HG03439 (cell line): ENCODE measurements around the gene FHIP2A.
"Not testable (repeated sequence)": the region's sequence is repeated elsewhere in the genome, so short reads cannot be mapped to it uniquely, and the experiment has no call there.

Experiments
- ATAC-seq: cut with Tn5 transposase; IDR thresholded peaks from one replicate; pipeline ENCODE4 v1.9.1; 2021; ENCODE audit warnings: mild to moderate bottlenecking, moderate library complexity; ENCODE audit not compliant: unreplicated experiment

FHIP2A gene

DNA sequence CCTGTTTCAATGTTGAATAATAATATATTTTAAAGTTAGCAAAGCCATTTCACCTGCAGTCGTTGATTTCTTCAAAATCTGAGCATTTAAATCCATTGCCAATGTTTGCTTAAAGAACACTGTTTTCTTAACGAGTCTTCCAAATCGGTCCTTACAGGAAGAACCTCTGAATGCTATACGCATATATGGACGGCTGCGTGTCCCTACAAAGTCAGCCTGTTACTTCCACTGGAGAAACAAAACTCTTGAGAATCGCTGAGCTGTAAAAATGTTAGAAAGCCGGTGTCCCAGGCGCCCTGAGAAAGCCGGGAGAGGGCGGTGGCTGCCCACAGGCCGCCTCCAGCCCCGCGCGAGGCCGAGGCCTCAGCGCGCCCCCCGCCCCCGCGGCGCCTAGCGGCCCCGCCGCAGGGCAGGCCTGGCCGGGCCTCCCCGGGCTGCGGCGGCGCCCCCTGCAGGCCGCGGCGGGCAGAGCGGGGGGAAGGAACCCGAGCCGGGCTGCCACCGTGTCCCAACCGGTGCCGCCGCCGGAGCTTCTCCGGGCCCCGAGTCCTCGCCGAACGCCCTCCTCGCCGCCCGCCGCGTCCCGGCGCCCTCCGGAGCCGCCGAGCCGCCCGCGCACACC lies at the start of gene FHIP2A:
Gene FHIP2A (plus strand): TSS at position 488 of the 622 bp plus-strand sequence. CDS start 299 bp downstream, outside the sequence.
- peak; percentile 72 for ATAC-seq

- ATAC-seq = no peak
Observed at GRCh38 chr10:114772496-114773196, 48.9 kb upstream of the FHIP2A start.

DNA sequence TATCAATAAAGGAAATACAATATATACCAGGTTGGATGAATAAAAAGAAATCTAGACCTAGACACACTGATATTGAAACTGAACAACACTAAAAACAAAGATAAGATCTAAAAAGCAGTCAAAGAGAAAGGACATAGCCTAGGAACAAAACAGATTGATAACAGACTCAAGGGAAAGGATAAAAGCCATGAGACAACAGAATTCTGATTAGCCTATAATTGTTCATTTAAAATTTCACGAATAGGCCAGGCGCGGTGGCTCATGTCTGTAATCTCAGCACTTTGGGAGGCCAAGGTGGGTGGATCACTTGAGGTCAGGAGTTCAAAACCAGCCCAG lies 48.4 kb upstream of the FHIP2A start:
- ATAC-seq = no peak

DNA sequence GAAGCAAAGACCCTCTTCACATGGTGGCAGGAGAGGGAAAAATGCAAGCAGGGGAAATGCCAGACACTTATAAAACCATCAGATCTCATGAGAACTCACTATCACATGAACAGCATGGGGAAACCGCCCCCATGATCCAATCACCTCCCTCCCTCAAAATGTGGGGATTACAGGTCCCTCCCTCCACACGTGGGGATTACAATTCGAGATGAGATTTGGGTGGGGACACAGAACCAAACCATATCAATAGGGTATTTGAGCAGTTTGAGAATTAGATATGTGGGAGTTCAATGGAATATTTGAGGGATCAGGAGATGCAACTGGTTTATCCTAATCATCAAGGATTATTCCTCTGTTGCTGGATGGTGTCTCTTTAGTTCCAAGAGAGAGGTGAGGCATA lies 46.5 kb upstream of the FHIP2A start:
- not testable (repeated sequence) for ATAC-seq

DNA sequence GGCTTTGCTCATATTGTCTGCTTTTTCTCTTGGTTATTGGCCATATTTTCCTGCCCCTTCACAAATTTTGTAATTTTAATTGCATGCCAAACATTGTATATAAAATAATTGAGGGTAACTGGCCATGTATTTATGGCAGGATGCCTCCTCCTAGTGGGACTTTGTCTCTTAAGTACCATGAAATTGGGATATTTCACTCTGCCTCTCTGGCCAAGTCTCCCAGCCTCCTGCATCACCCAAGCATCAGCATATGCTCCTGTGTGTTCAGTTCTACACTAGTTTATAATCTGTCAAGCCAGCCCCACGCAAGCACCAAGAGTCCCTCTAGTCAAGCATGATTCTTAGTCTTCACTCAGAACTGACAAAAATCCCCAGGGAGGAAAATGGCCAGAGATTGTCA lies 44.2 kb upstream of the FHIP2A start:
- ATAC-seq = no peak

GRCh38 chr10:114779803-114780576 lies 41.6 kb upstream of the FHIP2A start:
- no peak for ATAC-seq

DNA sequence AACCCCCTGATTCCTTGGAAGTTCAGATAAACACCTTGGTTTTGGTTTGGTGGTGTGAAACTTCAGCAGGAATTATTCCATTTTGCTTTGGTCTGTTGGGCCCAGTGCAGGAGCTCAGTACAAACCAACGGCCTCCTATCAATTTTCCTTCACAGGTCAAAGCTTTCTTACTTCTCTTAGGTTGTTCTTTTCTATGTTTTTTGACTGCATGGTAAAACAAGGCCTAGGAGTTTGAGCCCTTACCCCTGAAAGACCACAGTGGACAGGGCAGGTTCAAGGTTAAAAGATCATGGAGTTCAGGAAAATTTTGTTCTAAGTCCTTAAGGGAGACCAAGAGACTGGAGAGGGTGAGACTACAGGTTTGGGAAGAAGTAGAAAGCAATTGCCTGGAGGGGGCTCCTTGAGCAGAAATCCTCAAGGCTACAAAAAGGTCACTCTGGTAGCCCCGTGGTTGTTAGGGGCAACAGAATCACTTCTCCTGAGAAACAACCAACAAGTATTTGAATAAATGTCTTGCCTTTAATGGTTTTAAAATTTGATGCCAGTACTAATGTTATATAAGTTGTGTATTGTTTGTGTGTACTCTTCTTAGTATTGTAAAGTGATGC lies 40.9 kb upstream of the FHIP2A start:
- ATAC-seq = no peak

GRCh38 chr10:114782666-114783065 lies 38.9 kb upstream of the FHIP2A start:
- no peak for ATAC-seq

- no peak for ATAC-seq
Observed at GRCh38 chr10:114783686-114784085, 37.9 kb upstream of the FHIP2A start.

- not testable (repeated sequence) for ATAC-seq
Observed at GRCh38 chr10:114786492-114786891, 35.1 kb upstream of the FHIP2A start.

GRCh38 chr10:114787131-114787530 lies 34.4 kb upstream of the FHIP2A start:
- not testable (repeated sequence) for ATAC-seq

- no peak for ATAC-seq
Observed at GRCh38 chr10:114791768-114792167, 29.8 kb upstream of the FHIP2A start.

- no peak for ATAC-seq
Observed at GRCh38 chr10:114795039-114795438, 26.5 kb upstream of the FHIP2A start.

DNA sequence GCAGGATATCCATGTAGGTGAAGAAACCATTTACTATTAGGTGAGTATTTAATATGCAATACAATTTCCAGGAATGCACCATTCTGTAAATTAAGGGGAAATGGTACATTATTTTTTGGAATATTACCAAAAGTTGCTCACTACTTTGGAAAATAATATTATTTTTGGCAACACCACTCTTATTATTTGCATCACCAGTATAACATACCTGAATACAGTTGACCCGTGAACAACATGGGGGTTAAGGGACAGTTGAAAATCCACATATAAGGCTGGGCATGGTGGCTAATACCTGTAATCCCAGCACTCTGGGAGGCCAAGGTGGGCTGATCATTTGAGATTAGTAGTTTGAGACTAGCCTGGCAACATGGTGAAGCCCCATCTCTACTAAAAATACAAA lies 21.2 kb upstream of the FHIP2A start:
- no peak for ATAC-seq

DNA sequence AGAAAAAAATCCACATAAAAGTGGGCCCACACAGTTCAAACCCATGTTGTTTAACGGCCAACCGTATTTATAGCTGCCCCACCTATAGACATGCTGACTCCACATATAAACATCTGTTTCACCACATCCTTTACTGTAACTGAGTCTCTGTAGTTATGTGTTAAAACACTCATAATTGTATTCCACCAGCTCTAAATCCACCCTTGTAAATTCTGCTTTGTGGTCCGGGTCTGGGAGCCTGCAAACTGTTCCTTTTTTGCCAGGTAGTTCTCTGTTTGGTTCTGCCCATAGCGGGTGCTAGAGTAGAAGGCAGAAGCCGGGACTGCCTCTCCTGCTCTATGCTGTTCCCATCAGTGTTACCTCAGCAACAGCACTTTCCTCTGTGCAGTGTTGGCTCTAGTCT lies 20.2 kb upstream of the FHIP2A start:
- ATAC-seq = peak; percentile 52

- no peak for ATAC-seq
Observed at GRCh38 chr10:114802177-114802576, 19.4 kb upstream of the FHIP2A start.

- ATAC-seq = no peak
Observed at GRCh38 chr10:114806562-114807391, 14.8 kb upstream of the FHIP2A start.

DNA sequence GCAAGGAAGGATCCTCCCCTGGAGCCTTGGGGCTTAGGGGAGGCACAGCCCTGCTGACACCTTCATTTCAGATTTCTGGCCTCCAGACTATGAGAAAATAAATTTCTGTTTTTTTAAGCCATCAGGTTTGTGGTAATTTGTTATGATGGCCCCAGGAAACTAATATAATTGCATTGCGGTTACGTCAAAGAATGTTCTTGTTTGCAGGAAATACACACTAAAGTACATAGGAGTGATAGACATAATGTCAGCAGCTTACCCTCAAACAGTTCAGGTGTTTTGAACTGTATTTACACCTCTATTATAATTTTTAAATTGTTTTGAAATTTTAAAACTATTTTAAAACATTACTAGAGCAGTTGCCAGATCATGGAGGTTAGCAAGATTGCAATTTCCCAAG lies 12.6 kb upstream of the FHIP2A start:
- no peak for ATAC-seq

DNA sequence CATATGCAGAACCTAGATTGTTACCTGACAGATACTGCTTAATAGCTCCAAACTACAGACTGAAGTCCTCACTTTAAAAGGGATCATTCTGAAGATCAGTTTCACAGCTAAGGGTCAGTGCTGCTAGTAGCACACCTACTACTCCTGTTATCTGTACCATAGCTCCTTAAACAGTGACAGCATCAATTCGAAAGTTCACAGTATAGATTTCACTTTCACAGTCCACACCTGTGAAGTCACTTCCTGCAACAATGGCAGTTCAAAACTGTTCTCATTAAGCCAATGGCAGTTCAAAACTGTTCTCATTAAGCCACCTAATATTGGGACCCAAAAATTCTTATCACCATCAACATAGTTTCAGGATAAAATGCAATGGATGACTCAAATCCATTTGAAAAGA lies 10.7 kb upstream of the FHIP2A start:
- ATAC-seq = peak; percentile 100

DNA sequence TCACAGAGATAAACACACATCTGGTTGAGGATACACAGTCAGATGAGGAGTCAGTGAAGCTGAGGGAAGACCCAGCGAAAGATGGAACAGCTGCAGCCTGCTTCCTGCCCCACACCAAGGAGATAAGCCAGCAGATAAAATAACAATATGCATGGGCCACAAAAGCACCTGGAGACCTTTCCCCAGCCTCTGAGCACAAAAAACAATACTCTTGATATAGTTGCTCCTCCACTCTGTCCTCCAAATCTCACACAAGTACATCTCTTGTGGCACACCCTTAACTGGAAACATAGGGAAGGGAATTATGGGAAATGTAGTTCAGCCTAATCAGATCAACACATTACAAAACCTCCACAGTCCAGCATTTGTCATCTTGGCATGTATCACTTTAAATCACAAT lies 9.7 kb upstream of the FHIP2A start:
- no peak for ATAC-seq

- ATAC-seq = no peak
Observed at GRCh38 chr10:114815791-114816190, 5.8 kb upstream of the FHIP2A start.
